ENCODE measurements around the gene GNPTG. TPM values are rescaled to one million over a fixed set of nuclear protein-coding genes. Genes with fewer than 3 reads are reported as not detected.

GNPTG gene
- total RNA-seq, 1 donor from 2014 or later: 40.2 TPM

GRCh38 chr16:1315081-1316032 is 36.4 kb upstream of the GNPTG start:
- H3K27ac Mint-ChIP-seq: no peak overlapping the region
- ATAC-seq (ENCODE audit: low read depth) (no peak), DNase-seq (no peak)
- H3K36me3 Mint-ChIP-seq (ENCODE audit: low read depth): peaks cover 79% of the 10 kb centered on the region
- CTCF ChIA-PET: no interaction called here
- H3K4me1 Mint-ChIP-seq: peaks cover 35% of the 10 kb centered on the region
- H3K9me3 Mint-ChIP-seq: no peaks in the 10 kb centered on the region
- TF ChIP-seq CTCF (IDR thresholded peaks at IDR 0.05): no peak
- no peak overlapping the region for H3K4me3 Mint-ChIP-seq
- POLR2A ChIA-PET: no interaction called here
- H3K27me3 Mint-ChIP-seq: no peaks in the 10 kb centered on the region
- intact Hi-C loops (cut with micrococcal nuclease): no loop called here

- no peak for DNase-seq
- H3K36me3 Mint-ChIP-seq (ENCODE audit: low read depth): peaks cover 78% of the 10 kb centered on the region
- peaks cover 29% of the 10 kb centered on the region for H3K4me1 Mint-ChIP-seq
- no peaks in the 10 kb centered on the region for H3K27me3 Mint-ChIP-seq
- CTCF ChIA-PET: no interaction called here
- intact Hi-C loops (cut with micrococcal nuclease): no loop called here
- no peak for TF ChIP-seq CTCF (IDR thresholded peaks at IDR 0.05)
- no peak for ATAC-seq (ENCODE audit: low read depth)
- H3K9me3 Mint-ChIP-seq: no peaks in the 10 kb centered on the region
- POLR2A ChIA-PET: interaction anchor here (1.2 kb wide), 1 partner anchor 11 kb away, joined by 5 read pairs; no protein-coding TSS in a partner anchor
- H3K4me3 Mint-ChIP-seq: no peak overlapping the region
- H3K27ac Mint-ChIP-seq: no peak overlapping the region
These were observed 35.7 kb upstream of the GNPTG start for GRCh38 chr16:1316033-1316405.

GRCh38 chr16:1317479-1318267 is 34.1 kb upstream of the GNPTG start:
- H3K36me3 Mint-ChIP-seq (ENCODE audit: low read depth): peaks cover 81% of the 10 kb centered on the region
- ATAC-seq (ENCODE audit: low read depth): no peak
- CTCF ChIA-PET: no interaction called here

GRCh38 chr16:1318268-1318545 is 33.5 kb upstream of the GNPTG start:
- intact Hi-C loops (cut with micrococcal nuclease): no loop called here
- Mint-ChIP-seq H3K4me3 (no peak overlapping the region), H3K27me3 (no peaks in the 10 kb centered on the region), H3K4me1 (peaks cover 8% of the 10 kb centered on the region), H3K9me3 (no peaks in the 10 kb centered on the region), H3K27ac (no peak overlapping the region), H3K36me3 (ENCODE audit: low read depth) (peaks cover 76% of the 10 kb centered on the region)
- DNase-seq (no peak), ATAC-seq (ENCODE audit: low read depth) (no peak)
- TF ChIP-seq CTCF (IDR thresholded peaks at IDR 0.05): no peak
- CTCF ChIA-PET: no interaction called here
- POLR2A ChIA-PET: interaction anchor here (1.4 kb wide), 1 partner anchor 10 kb away, joined by 3 read pairs; no protein-coding TSS in a partner anchor

More at GRCh38 chr16:1317479-1318267, 34.1 kb upstream of the GNPTG start:
- no peak overlapping the region for H3K27ac Mint-ChIP-seq
- TF ChIP-seq CTCF (IDR thresholded peaks at IDR 0.05): no peak
- no peak overlapping the region for H3K4me3 Mint-ChIP-seq
- H3K9me3 Mint-ChIP-seq: no peaks in the 10 kb centered on the region
- intact Hi-C loops (cut with micrococcal nuclease): no loop called here
- peaks cover 13% of the 10 kb centered on the region for H3K4me1 Mint-ChIP-seq
- DNase-seq: no peak
- POLR2A ChIA-PET: interaction anchor here (1.4 kb wide), 1 partner anchor 9 kb away, joined by 3 read pairs; no protein-coding TSS in a partner anchor
- no peaks in the 10 kb centered on the region for H3K27me3 Mint-ChIP-seq

- TF ChIP-seq CTCF (IDR thresholded peaks at IDR 0.05): no peak
- Mint-ChIP-seq H3K27me3 (no peaks in the 10 kb centered on the region), H3K4me1 (peaks cover 3% of the 10 kb centered on the region), H3K4me3 (no peak overlapping the region), H3K9me3 (no peaks in the 10 kb centered on the region), H3K36me3 (ENCODE audit: low read depth) (peaks cover 76% of the 10 kb centered on the region), H3K27ac (no peak overlapping the region)
- CTCF ChIA-PET: no interaction called here
- POLR2A ChIA-PET: no interaction called here
- intact Hi-C loops (cut with micrococcal nuclease): no loop called here
- no peak for ATAC-seq (ENCODE audit: low read depth)
- no peak for DNase-seq
These were observed 32.7 kb upstream of the GNPTG start for GRCh38 chr16:1319041-1319440.
